ENCODE results near the gene TGFB3. TPM values are rescaled to one million over a fixed set of nuclear protein-coding genes. Genes with fewer than 3 reads are reported as not detected.
A peak's percentile ranks its signal among the peaks of the same experiment; 100 is the strongest.
"Not testable (repeated sequence)": the region's sequence is repeated elsewhere in the genome, so short reads cannot be mapped to it uniquely, and the experiment has no call there.

Gene TGFB3
- 1.4 TPM for polyA plus RNA-seq (2013, experiment 1 of 2)
- polyA plus RNA-seq (2013, experiment 2 of 2), result 0.82 TPM

DNA sequence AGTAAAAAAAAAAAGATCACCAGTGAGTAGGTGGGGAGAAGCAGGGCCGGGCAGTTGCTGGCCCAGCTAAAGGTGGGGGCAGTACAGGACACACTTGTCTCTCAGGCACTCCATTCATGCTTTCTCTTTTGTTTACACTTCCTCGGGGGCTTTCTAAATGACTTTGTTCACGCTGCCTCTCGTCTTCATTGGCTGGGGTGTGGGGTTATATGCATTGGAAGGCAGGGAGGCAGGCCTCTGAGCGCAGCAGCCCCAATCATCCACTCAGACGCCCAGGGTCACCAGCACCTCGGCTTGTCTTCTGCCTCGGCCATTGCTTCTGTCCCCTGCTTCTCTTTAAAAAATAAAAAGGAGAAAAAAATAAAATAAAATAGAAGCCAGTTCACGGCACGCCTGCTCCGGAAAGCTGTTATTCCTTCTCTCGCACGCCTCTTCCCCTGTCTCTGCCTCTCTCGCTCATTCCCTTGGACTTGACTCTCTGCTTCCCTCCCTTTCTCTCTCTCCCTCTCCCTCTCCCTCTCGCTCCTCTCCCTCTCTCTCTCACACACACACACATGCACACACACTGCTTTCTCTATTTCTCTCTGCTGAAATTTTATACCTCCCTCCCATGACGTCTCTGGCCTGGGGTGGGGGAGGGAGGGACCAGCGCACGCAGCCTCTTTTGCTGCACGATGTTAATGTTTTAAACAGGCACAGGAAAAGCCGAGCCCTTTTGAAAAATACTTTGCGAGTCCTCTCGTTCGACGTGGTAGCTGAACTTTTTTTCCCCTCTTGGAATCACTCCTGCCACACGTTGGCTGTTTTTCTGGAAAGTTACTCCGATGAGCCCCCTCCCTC lies at the start of gene TGFB3:
Gene TGFB3, minus strand, starts transcription at position 570 of the 840 bp plus-strand sequence. CDS start 1,102 bp downstream, outside the sequence.
- peak within 1 kb of the TSS; percentile 56; the same call in 1 of the 2 replicates for H3K9ac ChIP-seq (ENCODE audit: low read depth, low read length)
- peaks cover 20% of the 10 kb centered on the region for H3K4me1 ChIP-seq (ENCODE audit: insufficient read depth, low read length)
- no peaks in the 10 kb centered on the region for H3K36me3 ChIP-seq (ENCODE audit: insufficient read depth, low read length)
- no peaks in the 10 kb centered on the region for H3K9me3 ChIP-seq (ENCODE audit: insufficient read depth, low read depth, low read length)
- H3K27ac ChIP-seq (ENCODE audit: low read depth, low read length), result no peak within 1 kb of the TSS
- 2% methylated on average over 24 of the region's 26 CpGs for whole genome bisulfite sequencing
- peak within 1 kb of the TSS; percentile 63 for H3K4me3 ChIP-seq (ENCODE audit: low read length)
- H3K27me3 ChIP-seq (ENCODE audit: insufficient read depth, low read length), result peaks cover 31% of the 10 kb centered on the region

DNA sequence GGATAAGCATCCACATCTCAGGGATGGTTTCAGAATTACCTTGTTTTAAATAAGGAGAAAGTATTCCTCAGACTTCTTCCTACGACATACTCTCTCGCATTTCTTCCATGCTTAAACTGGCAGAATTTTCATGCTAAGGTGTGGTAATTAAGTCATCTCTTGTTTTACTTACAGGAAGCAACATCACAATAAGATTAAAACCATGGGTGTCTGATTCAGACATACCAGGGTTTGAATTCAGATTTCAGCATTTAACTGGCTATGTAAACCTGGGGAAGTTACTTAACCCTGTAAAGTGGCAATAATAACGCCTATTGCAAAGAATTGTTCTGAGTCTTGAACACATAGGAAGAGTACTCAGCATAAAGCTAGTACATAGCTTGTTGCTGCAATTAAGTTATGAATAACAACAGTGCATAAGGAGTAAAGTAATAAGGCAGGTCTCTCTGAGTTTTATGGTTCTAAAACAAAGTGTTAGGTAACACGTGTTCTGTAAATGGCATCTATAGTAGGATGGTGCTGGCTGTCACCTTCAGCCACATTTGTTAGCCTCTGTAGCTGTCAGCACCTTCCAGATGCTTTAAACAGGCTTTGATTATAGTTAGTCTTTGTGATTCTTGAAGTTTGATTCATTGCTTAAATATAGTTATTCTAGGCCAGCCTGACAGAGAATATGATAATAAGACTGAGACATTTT lies 42.6 kb upstream of the TGFB3 start:
- H3K27ac ChIP-seq (ENCODE audit: low read depth, low read length), result no peak overlapping the region
- H3K4me3 ChIP-seq (ENCODE audit: low read length), result no peak overlapping the region
- H3K36me3 ChIP-seq (ENCODE audit: insufficient read depth, low read length), result peaks cover 5% of the 10 kb centered on the region
- WGBS, result 86% methylated on average over 2 of the region's 4 CpGs
- no peaks in the 10 kb centered on the region for H3K9me3 ChIP-seq (ENCODE audit: insufficient read depth, low read depth, low read length)
- H3K9ac ChIP-seq (ENCODE audit: low read depth, low read length), result no peak overlapping the region
- no peaks in the 10 kb centered on the region for H3K27me3 ChIP-seq (ENCODE audit: insufficient read depth, low read length)
- peaks cover 7% of the 10 kb centered on the region for H3K4me1 ChIP-seq (ENCODE audit: insufficient read depth, low read length)

DNA sequence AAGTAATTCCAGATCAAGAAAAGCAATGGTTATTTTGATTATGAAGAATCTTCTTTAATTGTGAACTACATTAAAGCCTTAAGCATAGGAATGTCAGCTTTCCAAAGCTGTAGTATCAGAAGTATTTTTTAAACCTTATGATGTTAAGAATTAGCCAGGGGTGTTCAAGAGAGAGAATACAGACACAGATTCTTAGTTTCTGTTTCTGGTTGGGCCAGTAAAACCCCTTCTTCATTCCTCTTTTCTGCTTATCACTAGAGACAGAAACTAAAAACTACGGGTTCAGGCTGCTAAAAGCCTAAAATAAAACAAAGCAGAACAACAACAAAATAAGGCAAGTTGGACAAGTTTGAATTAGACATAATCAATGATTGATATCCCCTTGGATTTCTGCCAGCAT lies 42.0 kb upstream of the TGFB3 start:
- H3K9me3 ChIP-seq (ENCODE audit: insufficient read depth, low read depth, low read length), result no peaks in the 10 kb centered on the region
- WGBS, result 100% methylated on average over 1 of the region's 1 CpG
- H3K27me3 ChIP-seq (ENCODE audit: insufficient read depth, low read length), result no peaks in the 10 kb centered on the region
- no peak overlapping the region for H3K27ac ChIP-seq (ENCODE audit: low read depth, low read length)
- no peak overlapping the region for H3K4me3 ChIP-seq (ENCODE audit: low read length)
- H3K9ac ChIP-seq (ENCODE audit: low read depth, low read length), result no peak overlapping the region
- peaks cover 7% of the 10 kb centered on the region for H3K4me1 ChIP-seq (ENCODE audit: insufficient read depth, low read length)
- H3K36me3 ChIP-seq (ENCODE audit: insufficient read depth, low read length), result peaks cover 5% of the 10 kb centered on the region

DNA sequence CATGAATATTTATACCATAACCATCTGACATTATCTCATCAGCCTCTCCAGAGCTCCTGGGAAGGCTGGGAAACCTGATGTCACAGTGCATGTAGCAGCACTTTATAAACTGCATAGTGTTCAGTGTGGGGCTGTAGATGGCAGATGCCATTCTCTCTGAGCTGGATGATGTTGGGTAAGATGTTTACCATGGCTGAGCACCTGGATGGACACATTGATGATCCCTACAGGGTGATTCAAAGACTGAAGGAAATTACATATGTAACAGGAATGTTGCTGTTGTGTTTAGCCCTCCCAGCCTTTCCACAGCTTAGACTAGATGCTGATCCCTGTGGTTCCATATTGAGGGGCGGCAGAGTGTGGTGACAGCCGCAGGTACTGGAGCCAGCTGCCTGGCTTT lies 41.2 kb upstream of the TGFB3 start:
- Histone ChIP-seq H3K9me3 (ENCODE audit: insufficient read depth, low read depth, low read length) (no peaks in the 10 kb centered on the region), H3K9ac (ENCODE audit: low read depth, low read length) (no peak overlapping the region), H3K4me1 (ENCODE audit: insufficient read depth, low read length) (peaks cover 7% of the 10 kb centered on the region), H3K4me3 (ENCODE audit: low read length) (no peak overlapping the region), H3K27ac (ENCODE audit: low read depth, low read length) (no peak overlapping the region), H3K27me3 (ENCODE audit: insufficient read depth, low read length) (no peaks in the 10 kb centered on the region), H3K36me3 (ENCODE audit: insufficient read depth, low read length) (peaks cover 5% of the 10 kb centered on the region)
- 98% methylated on average over 2 of the region's 2 CpGs for WGBS

DNA sequence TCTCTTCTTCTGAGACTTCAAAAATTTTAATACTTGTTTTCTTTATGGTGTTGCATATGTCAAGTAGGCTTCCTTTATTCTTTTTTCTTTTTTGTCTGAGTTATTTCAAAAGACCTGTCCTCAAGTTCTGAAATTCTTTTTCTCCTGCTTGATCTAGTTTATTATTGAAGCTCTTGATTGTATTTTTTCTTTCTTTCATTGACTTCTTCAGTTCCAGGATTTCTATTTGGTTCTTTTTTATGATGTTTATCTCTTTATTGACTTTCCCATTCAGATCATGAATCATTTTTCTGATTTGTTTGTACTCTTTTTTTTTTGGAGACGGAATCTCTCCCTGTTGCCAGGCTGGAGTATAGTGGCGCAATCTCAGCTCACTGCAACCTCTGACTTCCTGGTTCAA lies 37.9 kb upstream of the TGFB3 start:
- H3K27ac ChIP-seq (ENCODE audit: low read depth, low read length), result no peak overlapping the region
- WGBS, result 97% methylated on average over 2 of the region's 2 CpGs
- H3K4me3 ChIP-seq (ENCODE audit: low read length), result no peak overlapping the region
- H3K4me1 ChIP-seq (ENCODE audit: insufficient read depth, low read length), result peaks cover 7% of the 10 kb centered on the region
- H3K9ac ChIP-seq (ENCODE audit: low read depth, low read length), result no peak overlapping the region
- no peaks in the 10 kb centered on the region for H3K27me3 ChIP-seq (ENCODE audit: insufficient read depth, low read length)
- H3K36me3 ChIP-seq (ENCODE audit: insufficient read depth, low read length), result peaks cover 5% of the 10 kb centered on the region
- no peaks in the 10 kb centered on the region for H3K9me3 ChIP-seq (ENCODE audit: insufficient read depth, low read depth, low read length)

DNA sequence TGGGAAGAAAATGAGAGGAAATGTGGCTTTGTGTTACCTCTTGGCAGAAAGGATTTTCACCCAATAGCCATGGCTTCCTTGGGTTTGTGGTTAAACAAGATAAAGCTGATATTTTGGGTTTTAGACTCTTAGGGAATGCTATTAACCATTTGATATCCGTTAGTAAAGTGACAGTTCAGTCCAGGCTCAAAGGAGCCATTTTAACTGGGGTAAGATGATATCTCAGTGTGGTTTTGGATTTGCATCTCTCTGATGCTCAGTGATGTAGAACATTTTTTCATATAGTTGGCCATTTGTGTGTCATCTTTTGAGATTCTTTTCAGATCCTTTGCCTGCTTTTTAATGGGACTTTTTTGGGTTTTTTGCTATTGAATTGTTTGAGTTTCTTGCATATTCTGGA lies 33.9 kb upstream of the TGFB3 start:
- no peak overlapping the region for H3K9ac ChIP-seq (ENCODE audit: low read depth, low read length)
- H3K9me3 ChIP-seq (ENCODE audit: insufficient read depth, low read depth, low read length), result no peaks in the 10 kb centered on the region
- H3K27me3 ChIP-seq (ENCODE audit: insufficient read depth, low read length), result no peaks in the 10 kb centered on the region
- H3K4me3 ChIP-seq (ENCODE audit: low read length), result no peak overlapping the region
- H3K27ac ChIP-seq (ENCODE audit: low read depth, low read length), result no peak overlapping the region
- H3K36me3 ChIP-seq (ENCODE audit: insufficient read depth, low read length), result 0 out of 2 replicates have a peak, but pooled peaks cover 8% of the 10 kb centered on the region
- 94% methylated on average over 1 of the region's 1 CpG for WGBS
- peaks cover 7% of the 10 kb centered on the region; the same call in 1 of the 2 replicates for H3K4me1 ChIP-seq (ENCODE audit: insufficient read depth, low read length)

DNA sequence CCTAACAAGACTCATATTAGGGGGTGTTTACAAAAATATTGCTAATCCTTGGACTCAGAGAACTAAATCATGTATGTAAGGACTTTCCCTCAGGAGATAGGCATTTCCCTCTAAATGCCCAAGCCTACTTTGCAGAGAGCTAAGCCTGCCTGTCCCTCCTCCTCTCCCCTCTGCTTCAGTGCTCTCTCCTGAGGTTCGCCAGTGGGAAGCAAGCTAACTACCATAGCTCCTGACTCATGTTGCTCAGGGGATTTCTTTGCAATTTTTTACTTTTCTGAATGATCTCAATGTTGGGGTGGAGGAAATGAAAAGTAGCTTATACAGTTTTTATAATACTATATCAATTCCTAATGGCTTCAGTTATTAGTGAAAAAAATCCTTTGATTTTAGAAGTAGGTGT lies 33.4 kb upstream of the TGFB3 start:
- H3K9me3 ChIP-seq (ENCODE audit: insufficient read depth, low read depth, low read length), result no peaks in the 10 kb centered on the region
- 69% methylated on average over 1 of the region's 1 CpG for WGBS
- H3K9ac ChIP-seq (ENCODE audit: low read depth, low read length), result no peak overlapping the region
- H3K4me3 ChIP-seq (ENCODE audit: low read length), result no peak overlapping the region
- H3K4me1 ChIP-seq (ENCODE audit: insufficient read depth, low read length), result peaks cover 7% of the 10 kb centered on the region; the same call in 1 of the 2 replicates
- no peak overlapping the region for H3K27ac ChIP-seq (ENCODE audit: low read depth, low read length)
- H3K36me3 ChIP-seq (ENCODE audit: insufficient read depth, low read length), result 0 out of 2 replicates have a peak, but pooled peaks cover 8% of the 10 kb centered on the region
- no peaks in the 10 kb centered on the region for H3K27me3 ChIP-seq (ENCODE audit: insufficient read depth, low read length)

DNA sequence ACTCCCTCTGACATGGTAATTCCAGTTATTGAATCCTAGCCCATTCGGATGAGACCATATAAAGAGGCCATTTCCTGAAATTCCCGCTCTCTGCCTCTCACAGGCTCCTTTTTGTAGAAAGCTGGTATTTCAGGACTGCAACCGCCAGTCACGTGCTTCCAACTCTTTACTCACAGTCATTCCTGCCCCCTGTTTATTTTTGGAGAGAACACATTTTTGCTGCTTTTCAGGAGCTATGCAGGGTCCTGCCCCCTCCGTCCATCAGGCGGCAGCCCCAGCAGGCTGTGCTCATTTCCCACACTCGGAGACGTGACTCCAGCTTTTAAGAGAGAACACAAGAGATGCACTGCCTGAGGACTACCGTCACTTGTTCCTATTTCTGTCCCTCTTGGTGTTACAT lies 30.6 kb upstream of the TGFB3 start:
- Histone ChIP-seq H3K4me1 (ENCODE audit: insufficient read depth, low read length) (peaks cover 7% of the 10 kb centered on the region; the same call in 1 of the 2 replicates), H3K9me3 (ENCODE audit: insufficient read depth, low read depth, low read length) (no peaks in the 10 kb centered on the region), H3K36me3 (ENCODE audit: insufficient read depth, low read length) (peaks cover 11% of the 10 kb centered on the region; the same call in 1 of the 2 replicates), H3K27me3 (ENCODE audit: insufficient read depth, low read length) (no peaks in the 10 kb centered on the region), H3K27ac (ENCODE audit: low read depth, low read length) (no peak overlapping the region), H3K4me3 (ENCODE audit: low read length) (no peak overlapping the region), H3K9ac (ENCODE audit: low read depth, low read length) (no peak overlapping the region)
- WGBS, result 87% methylated on average over 9 of the region's 9 CpGs

DNA sequence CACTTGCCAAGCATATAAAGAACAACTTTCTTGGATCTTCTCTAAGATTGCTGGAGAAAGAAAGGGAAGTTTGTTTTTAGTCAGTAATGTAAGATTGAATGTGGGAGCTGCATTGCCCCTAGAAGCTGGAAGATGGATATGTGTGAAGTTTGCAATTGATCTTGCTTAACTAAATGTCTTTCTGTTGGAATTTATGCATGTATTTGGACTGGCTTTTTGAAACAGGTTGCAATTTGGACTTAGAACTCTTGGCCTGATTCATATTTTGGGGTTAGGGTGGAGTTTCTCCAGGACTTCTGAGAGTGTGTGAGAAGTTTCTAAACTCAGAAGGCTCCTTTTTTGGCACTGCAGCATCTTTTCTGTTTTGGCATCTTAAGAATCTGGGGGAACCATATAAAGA lies 30.1 kb upstream of the TGFB3 start:
- Histone ChIP-seq H3K4me3 (ENCODE audit: low read length) (no peak overlapping the region), H3K27ac (ENCODE audit: low read depth, low read length) (no peak overlapping the region), H3K9me3 (ENCODE audit: insufficient read depth, low read depth, low read length) (no peaks in the 10 kb centered on the region), H3K4me1 (ENCODE audit: insufficient read depth, low read length) (peaks cover 7% of the 10 kb centered on the region; the same call in 1 of the 2 replicates), H3K27me3 (ENCODE audit: insufficient read depth, low read length) (no peaks in the 10 kb centered on the region), H3K36me3 (ENCODE audit: insufficient read depth, low read length) (peaks cover 16% of the 10 kb centered on the region; the same call in 1 of the 2 replicates), H3K9ac (ENCODE audit: low read depth, low read length) (no peak overlapping the region)

DNA sequence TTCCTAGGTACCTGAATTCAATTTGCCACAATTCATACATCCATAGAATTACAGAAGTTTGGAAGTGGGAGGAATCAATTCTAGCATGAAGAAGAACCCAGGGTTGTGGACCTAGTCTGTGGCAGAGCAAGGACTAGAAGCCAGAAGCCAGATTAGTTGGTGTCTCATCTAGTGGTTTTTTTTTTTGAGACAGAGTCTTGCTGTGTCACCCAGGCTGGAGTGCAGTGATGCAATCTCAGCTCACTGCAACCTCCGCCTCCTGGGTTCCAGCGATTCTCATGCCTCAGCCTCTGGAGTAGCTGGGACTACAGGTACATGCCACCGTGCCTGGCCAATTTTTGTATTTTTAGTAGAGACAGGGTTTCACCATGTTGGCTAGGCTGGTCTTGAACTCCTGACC lies 27.8 kb upstream of the TGFB3 start:
- H3K9ac ChIP-seq (ENCODE audit: low read depth, low read length), result not testable (repeated sequence)

DNA sequence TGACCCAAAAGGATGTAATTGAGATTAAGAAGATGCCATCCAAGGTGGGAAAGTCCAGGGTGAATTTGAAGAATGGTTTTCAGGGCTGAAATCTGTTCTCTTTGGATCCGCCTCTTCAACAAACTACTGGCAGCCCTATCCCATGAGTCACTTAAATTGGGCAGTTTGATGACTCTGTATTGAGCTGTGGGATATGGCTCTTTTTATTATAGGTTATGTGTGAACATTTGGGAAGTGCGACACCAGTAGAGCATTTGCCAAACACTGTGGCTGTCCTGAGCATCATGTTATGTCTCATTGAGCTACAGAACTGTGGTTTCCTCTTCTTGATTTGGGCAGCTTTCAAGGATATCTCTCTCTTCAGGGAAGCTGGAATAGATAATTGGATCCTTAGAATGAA lies 26.1 kb upstream of the TGFB3 start:
- Histone ChIP-seq H3K9me3 (ENCODE audit: insufficient read depth, low read depth, low read length) (peaks cover 12% of the 10 kb centered on the region; the same call in 1 of the 2 replicates), H3K4me3 (ENCODE audit: low read length) (no peak overlapping the region), H3K36me3 (ENCODE audit: insufficient read depth, low read length) (peaks cover 30% of the 10 kb centered on the region), H3K27ac (ENCODE audit: low read depth, low read length) (no peak overlapping the region), H3K27me3 (ENCODE audit: insufficient read depth, low read length) (no peaks in the 10 kb centered on the region), H3K4me1 (ENCODE audit: insufficient read depth, low read length) (peaks cover 7% of the 10 kb centered on the region; the same call in 1 of the 2 replicates), H3K9ac (ENCODE audit: low read depth, low read length) (no peak overlapping the region)
- 92% methylated on average over 2 of the region's 2 CpGs for WGBS

More for the DNA sequence above, 27.8 kb upstream of the TGFB3 start:
- H3K27ac ChIP-seq (ENCODE audit: low read depth, low read length); H3K27me3 ChIP-seq (ENCODE audit: insufficient read depth, low read length); H3K9me3 ChIP-seq (ENCODE audit: insufficient read depth, low read depth, low read length); H3K4me1 ChIP-seq (ENCODE audit: insufficient read depth, low read length); H3K4me3 ChIP-seq (ENCODE audit: low read length): not testable (repeated sequence)
- H3K36me3 ChIP-seq (ENCODE audit: insufficient read depth, low read length), result peaks cover 30% of the 10 kb centered on the region
- WGBS, result 94% methylated on average over 3 of the region's 3 CpGs
